GM19099 (cell line): ENCODE data around the gene FAM78B.

Experiments used
- POLR2A ChIP-seq: IDR thresholded peaks from 3 replicates; pipeline ENCODE4 v1.6.1; 2011; ENCODE audit warnings: low read depth; ENCODE audit not compliant: insufficient read length; ENCODE audit errors: extremely low read depth

The FAM78B gene

GRCh38 chr1:166073489-166073888, 93.3 kb downstream of the FAM78B start:
- TF ChIP-seq POLR2A: no peak

- no peak for TF ChIP-seq POLR2A
These were observed 97.4 kb downstream of the FAM78B start for GRCh38 chr1:166069390-166069789.

DNA sequence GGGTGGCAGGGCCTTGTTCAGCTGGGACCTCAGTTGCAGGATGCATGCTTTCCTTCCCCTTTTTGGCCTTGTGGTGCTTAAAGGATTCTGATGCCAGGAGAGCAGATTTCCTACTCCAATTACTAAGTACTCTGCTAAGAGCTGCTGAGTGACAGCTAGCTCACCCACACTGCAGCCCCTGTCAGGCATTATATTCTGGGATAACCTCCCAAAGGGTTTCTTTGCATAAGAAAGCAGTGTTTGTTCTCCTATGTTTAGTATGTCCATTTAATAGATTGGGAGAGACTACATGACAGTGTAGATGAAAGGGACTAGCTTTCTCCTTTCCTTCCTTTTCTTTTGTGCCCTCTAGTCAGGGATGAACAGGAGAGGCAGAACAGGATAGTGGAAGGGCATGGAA, 100.7 kb downstream of the FAM78B start:
- no peak for TF ChIP-seq POLR2A

DNA sequence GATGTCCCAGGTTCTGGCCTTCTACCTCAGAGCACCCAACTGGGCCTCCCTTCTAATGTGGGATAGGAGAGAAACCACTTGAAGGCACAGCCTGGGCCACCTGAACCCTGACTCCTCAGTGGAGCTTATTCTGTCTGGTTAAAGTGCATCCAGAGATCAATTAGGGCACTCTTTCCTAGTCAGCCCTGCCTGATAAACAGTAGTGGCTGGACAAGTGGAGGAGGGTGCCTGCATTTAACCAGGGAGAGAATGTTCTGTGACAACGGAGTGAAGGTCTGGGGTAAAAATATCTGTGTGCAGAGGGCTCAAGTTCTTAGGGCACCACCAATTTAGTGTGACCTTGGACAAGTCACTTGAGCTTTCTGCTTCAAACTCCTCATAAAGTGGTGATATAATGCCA, 101.8 kb downstream of the FAM78B start:
- TF ChIP-seq POLR2A: no peak

DNA sequence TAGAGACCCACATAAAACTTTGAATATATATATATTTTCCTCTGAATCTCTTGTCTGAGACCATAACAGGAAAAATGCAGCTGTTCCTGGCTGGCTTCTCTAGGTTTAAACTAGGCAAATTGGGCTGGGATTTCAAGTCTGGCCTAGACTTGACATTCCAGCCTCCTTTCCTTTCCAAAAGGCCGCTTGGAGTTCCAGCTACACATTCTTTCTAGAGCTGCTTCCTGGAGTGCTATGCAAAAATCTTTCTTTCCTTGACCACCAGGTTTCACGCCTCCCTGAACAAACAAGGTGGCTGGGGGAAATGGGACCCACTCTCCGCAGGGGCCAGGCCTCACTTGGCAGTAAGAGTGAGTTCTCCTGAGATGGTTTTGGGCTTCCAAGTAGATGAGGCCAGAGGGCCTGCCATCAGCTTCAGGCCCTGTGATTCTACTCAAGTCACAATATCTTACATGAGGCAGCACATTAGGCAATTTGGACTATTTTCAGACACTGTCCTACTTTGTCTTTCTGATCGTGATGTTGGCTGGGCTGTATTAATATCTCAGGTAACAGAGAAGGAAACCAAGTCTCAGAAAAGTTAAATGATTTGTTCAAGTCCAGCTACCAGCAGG, 102.4 kb downstream of the FAM78B start:
- TF ChIP-seq POLR2A: no peak

DNA sequence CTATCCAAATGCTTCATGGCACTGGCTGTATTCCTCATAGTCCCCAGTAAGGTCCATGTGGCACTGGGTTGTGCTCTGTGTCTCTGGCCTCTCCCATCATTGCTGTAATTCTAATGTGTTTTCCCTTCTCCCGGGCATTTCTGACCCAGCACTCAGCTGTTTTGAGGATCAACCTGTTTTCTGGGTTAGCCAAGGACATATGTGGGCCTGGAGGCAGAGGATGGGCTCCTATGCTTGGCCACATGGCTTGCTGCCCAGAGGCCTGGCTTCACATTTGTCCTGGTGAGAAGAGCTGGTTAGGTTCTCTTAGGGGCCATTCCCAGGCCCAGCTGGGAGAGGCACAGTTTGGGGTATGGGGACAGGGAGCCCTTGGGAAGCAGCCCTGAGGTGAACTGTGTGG, 103.1 kb downstream of the FAM78B start:
- TF ChIP-seq POLR2A: no peak

DNA sequence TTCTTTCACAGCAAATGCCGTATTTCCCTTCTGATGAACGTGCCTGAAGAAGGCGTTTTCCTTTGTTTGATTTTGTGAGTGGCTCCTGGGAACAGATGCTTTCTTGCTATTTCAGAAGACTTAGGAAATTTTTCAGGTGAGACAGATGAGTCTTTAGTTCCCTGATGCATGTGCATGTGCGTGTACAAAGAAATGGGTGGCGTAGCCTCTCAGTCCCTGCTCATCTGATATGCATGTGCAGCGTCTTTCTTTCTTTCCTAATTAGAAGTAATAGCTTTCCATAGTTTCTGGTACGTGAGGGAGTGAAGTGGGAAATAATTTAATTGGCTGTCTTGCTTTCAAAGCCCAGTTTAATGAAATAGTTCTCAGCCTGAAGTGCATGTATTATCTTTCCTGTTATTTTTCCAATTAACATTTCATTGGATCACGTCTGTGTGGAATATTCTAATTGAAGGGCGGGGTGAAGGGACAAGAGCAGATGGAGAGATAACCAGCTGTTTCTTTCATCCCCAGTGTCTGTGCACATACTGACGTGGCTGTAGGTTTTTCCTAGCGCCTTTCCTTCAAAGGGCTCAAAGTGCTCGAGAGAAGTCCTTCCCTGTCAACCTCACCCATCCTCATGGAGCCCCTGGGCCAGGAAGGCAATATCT, 104.3 kb downstream of the FAM78B start:
- no peak for TF ChIP-seq POLR2A

DNA sequence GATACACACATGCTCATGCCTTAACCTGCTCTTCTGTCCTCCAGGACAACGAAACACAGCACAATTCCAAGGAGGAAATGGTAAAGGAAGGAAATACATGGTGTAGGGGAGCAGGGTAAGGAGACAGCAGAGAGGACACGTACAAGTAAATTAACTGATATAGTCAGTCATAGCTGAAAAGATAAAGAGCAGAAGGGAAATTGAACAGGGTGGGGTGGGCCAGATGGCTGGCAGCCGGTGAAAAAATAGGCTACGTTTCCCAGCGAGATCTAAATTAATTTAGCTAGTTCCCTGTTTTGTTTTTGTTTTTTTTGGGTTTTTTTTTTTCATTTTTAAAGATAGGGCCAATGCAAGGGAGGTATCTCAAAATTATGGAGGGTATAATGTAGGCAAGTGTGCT, 109.2 kb downstream of the FAM78B start:
- no peak for TF ChIP-seq POLR2A

DNA sequence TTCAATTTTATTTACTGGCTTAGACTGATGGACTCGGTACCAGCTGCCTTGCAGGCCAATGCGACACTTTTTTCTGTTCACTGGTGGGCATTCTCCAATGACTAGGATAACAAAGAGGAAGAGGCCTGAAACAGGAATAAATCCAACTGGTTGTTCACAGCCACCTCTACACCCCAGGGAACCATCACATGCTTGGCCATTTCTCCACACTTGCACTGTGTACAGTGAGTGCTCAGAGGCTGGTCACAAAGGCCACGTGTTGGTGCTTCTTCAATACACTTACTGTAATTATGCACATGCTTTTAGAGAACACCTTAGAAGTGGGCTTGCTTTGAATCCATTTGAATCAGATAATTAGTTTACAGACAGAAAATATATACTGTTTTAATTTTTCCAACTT, 113.4 kb downstream of the FAM78B start:
- no peak for TF ChIP-seq POLR2A

DNA sequence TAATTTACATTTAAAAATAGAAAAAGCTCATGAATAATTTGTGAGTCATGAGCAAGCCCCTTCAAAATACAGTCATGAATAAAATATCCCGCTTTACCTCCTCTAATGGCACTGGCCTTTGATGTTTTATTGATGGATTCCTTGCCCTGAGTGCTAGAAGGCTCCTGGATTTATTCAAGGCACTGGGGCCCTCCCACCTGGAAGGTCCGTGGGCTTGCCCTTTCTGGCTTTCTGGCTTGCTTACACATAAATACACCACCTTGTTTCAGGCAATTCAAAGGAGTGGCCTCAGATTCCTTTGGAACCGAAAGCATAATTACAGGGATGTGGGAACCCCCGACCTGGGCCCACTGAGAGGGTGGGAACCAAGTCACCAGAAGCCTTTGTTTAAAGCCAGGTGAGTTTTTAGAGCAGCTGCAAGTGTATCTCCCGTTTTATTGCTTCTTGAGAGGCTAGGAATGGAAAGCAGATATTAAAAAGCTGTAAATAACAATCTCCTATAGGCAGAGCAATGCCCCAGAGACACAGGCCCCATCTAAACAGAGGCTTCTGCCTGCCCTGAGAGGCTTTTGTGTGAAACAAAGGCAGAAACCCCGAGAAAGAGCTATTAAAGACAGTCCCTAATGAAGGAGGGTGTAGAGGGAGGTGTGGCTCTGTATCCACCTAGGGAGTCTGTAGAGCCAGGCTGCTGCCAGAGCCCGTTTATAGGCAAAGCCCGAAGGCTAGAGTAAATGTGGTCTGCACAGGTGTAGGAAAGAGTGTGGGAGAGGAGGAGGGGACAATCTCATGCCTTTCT, 126.4 kb downstream of the FAM78B start:
- no peak for TF ChIP-seq POLR2A

DNA sequence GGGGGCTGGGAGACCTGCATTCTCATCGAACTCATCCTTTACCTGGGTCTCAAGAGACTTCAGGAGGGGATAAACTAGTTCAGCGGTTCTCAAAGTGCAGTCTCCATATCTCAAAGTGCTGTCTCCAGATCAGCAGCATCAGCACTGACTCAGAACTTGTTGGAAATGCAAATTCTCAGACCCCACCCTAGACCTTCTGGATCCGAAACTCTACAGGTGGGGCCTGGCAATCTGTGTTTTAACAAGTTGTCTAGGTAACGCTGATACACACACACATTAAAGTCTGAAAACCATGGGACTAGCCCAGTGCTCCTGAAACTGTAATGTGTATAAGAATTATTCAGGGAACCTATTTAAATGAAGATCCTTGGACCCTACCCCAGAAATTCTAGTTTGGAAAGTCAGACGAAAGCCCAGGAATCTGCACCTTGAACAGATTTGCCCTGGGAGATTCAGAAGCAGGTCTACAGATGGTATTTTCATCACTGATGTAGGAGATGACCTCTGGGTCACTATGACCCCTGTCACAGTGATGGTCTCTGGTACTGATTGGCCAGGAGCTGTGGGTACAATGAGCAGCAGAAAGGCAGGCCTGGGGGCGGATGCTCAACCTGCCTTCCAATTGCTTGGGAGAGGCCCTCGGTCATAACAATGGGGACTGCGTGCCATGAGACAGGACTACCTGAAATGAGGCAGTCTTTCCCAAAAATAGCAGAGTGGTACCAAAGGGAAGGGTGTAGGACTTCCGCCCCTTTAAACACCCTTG, 127.2 kb downstream of the FAM78B start:
- TF ChIP-seq POLR2A: no peak

GRCh38 chr1:166036092-166036491, 130.7 kb downstream of the FAM78B start:
- TF ChIP-seq POLR2A: no peak

DNA sequence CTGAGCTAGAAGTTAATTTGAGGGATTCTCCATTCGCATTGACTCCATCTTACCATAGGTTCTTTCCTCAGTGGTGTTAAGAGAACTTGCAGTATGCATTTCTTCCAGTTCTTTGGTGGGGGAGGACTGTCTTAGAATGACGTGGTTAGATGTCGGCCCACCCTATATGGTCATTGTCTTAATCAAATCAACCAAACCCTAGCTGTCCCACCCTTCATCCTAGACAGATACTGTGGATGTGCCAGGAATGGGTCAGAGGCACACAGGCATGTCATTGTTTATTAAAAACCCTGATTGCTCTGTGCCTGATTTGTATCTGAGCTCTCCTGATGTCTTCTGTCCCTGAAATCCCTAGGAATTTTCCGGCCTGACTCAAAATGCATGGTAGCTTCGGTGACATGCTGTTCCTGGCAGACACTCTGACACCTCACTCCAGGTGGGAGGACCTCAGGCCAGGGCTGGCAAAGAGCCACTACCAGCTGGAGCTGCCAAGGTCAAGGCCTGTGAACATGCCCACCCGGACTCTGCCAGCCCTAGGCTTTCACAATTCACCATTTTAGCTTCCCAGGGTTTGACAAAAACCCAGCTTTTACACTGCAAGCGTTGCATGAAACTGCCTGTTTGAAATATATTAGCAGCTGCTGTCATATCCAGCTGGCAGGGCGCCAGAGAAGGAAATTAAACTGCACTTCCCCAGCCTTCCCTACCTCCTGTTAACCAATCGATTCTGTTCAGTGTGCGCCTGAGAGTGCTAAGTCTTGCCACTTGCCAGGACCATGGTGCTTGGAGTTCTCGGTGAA, 134.0 kb downstream of the FAM78B start:
- TF ChIP-seq POLR2A: no peak

GRCh38 chr1:166031932-166032571, 134.7 kb downstream of the FAM78B start:
- TF ChIP-seq POLR2A: no peak
